HepG2 (cell line): ENCODE measurements around the gene TMEM134. TPM values are rescaled to one million over a fixed set of nuclear protein-coding genes. Genes with fewer than 3 reads are reported as not detected.
A peak's percentile ranks its signal among the peaks of the same experiment; 100 is the strongest.

Experiments used
- CTCF ChIP-seq: sonication (generic); formaldehyde crosslinking; IDR thresholded peaks from 2 replicates; pipeline ENCODE4 v1.5.0; 2020; ENCODE audit warnings: mild to moderate bottlenecking, missing genetic modification reagents, moderate library complexity
- GTF3A ChIP-seq: sonication (generic); formaldehyde crosslinking; conservative IDR thresholded peaks from 2 replicates; pipeline ENCODE4 v1.4.0; 2020; ENCODE audit warnings: mild to moderate bottlenecking, missing genetic modification reagents
- IKZF5 ChIP-seq: IDR thresholded peaks from 2 replicates; pipeline ENCODE4 v1.6.1; 2018; ENCODE audit warnings: missing genetic modification reagents, mild to moderate bottlenecking, missing compliant biosample characterization
- MTA3 ChIP-seq: sonication (generic); formaldehyde crosslinking; IDR thresholded peaks from 2 replicates; pipeline ENCODE4 v1.4.0; 2020; ENCODE audit warnings: missing genetic modification reagents
- NKX3-1 ChIP-seq: sonication (generic); formaldehyde crosslinking; IDR thresholded peaks from 2 replicates; pipeline ENCODE4 v1.5.0; 2020; ENCODE audit warnings: missing genetic modification reagents
- SKI ChIP-seq: fragments of 450-650 bp; IDR thresholded peaks from one replicate; pipeline ENCODE4 v1.6.1; 2018; ENCODE audit warnings: mild to moderate bottlenecking; ENCODE audit not compliant: partially characterized antibody
- SNAPC4 ChIP-seq: sonication (generic); formaldehyde crosslinking; IDR thresholded peaks from 2 replicates; pipeline ENCODE4 v1.4.0; 2020; ENCODE audit warnings: mild to moderate bottlenecking, missing genetic modification reagents
- TCF7L2 ChIP-seq: IDR thresholded peaks from 2 replicates; pipeline ENCODE4 v1.6.1; 2011; ENCODE audit warnings: mild to moderate bottlenecking, low read depth, low read length, moderate library complexity
- ZFYVE20 ChIP-seq: sonication (generic); formaldehyde crosslinking; IDR thresholded peaks from 2 replicates; pipeline ENCODE4 v1.8.0; 2023; ENCODE audit warnings: low read depth, mild to moderate bottlenecking, moderate library complexity, missing genetic modification reagents, borderline replicate concordance
- ZNF12 ChIP-seq: sonication (generic); formaldehyde crosslinking; IDR thresholded peaks from 2 replicates; pipeline ENCODE4 v1.5.0; 2020; ENCODE audit warnings: missing genetic modification reagents
- ZNF17 ChIP-seq: sonication (generic); formaldehyde crosslinking; IDR thresholded peaks from 2 replicates; pipeline ENCODE4 v1.5.0; 2020; ENCODE audit warnings: mild to moderate bottlenecking, missing genetic modification reagents
- ZNF18 ChIP-seq: sonication (generic); formaldehyde crosslinking; IDR thresholded peaks from 2 replicates; pipeline ENCODE4 v1.8.0; 2022; ENCODE audit warnings: mild to moderate bottlenecking, missing genetic modification reagents; ENCODE audit not compliant: insufficient replicate concordance
- ZNF263 ChIP-seq: sonication (generic); formaldehyde crosslinking; IDR thresholded peaks from 2 replicates; pipeline ENCODE4 v1.4.0; 2020; ENCODE audit warnings: missing genetic modification reagents
- ZNF326 ChIP-seq: sonication (generic); formaldehyde crosslinking; IDR thresholded peaks from 2 replicates; pipeline ENCODE4 v1.4.0; 2020; ENCODE audit warnings: missing genetic modification reagents, borderline replicate concordance
- ZNF484 ChIP-seq: sonication (generic); formaldehyde crosslinking; IDR thresholded peaks from 2 replicates; pipeline ENCODE4 v1.5.1; 2020; ENCODE audit warnings: mild to moderate bottlenecking, low read depth, missing genetic modification reagents, borderline replicate concordance
- ZNF75D ChIP-seq: sonication (generic); formaldehyde crosslinking; IDR thresholded peaks from 2 replicates; pipeline ENCODE4 v1.8.1; 2023; ENCODE audit warnings: missing genetic modification reagents, mild to moderate bottlenecking, borderline replicate concordance
- ZNF777 ChIP-seq: sonication (generic); formaldehyde crosslinking; IDR thresholded peaks from 2 replicates; pipeline ENCODE4 v1.4.0; 2020; ENCODE audit warnings: missing genetic modification reagents
- ZNF790 ChIP-seq: sonication (generic); formaldehyde crosslinking; IDR thresholded peaks from 2 replicates; pipeline ENCODE4 v1.8.0; 2022; ENCODE audit warnings: missing genetic modification reagents, mild to moderate bottlenecking, borderline replicate concordance
- ZNF841 ChIP-seq: sonication (generic); formaldehyde crosslinking; IDR thresholded peaks from 2 replicates; pipeline ENCODE4 v1.8.1; 2023; ENCODE audit warnings: missing genetic modification reagents, borderline replicate concordance
- ZSCAN12 ChIP-seq: sonication (generic); formaldehyde crosslinking; IDR thresholded peaks from 2 replicates; pipeline ENCODE4 v1.9.0; 2021; ENCODE audit warnings: mild to moderate bottlenecking, missing genetic modification reagents
- polyA plus RNA-seq, 8 experiments: library from polyadenylated mRNA; depleted of rRNA in 3 of 8; stranded (reverse) in 7 of 8; unstranded in 1 of 8; fragments of >200 nt; fragmentation: Illumina TruSeq in 4 of 8; extraction: Trizol in 4 of 8; gene quantifications; 2 replicates each; pipeline versions ENCODE4 v1.2.1 to v1.2.3, GENCODE V29; 2011 to 2016; ENCODE audit warnings: low read depth in 4 of 8, missing spikeins in 1 of 8, mixed read lengths in 1 of 8; ENCODE audit not compliant: insufficient read depth in 1 of 8
- total RNA-seq, 5 experiments: library from RNA; depleted of rRNA; stranded (reverse); fragments of >200 nt; fragmentation: Illumina TruSeq; extraction: Trizol; gene quantifications; 2 replicates each; pipeline ENCODE4 v1.2.3, GENCODE V29; 2016; ENCODE audit warnings: low read depth in 1 of 5

Gene TMEM134
- total and polyA plus RNA-seq, 2 of the 13 experiments (the other 11 are each of a cell fraction or from before 2014, with no cell fraction given): 6.9 to 26.9 TPM

- TF ChIP-seq CTCF (CRISPR knock-in tag) (peak; percentile 24; the same call in 1 of the 2 replicates), ZNF841 (CRISPR knock-in tag) (no peak), ZNF777 (peak; percentile 31; the same call in 1 of the 2 replicates), NKX3-1 (CRISPR knock-in tag) (0 out of 2 replicates have a peak, but pooled peaks have one; percentile 34), SKI (no peak), TCF7L2 (no peak), ZNF484 (CRISPR knock-in tag) (no peak), SNAPC4 (CRISPR knock-in tag) (peak; percentile 54; the same call in 1 of the 2 replicates), ZNF12 (CRISPR knock-in tag) (no peak), ZNF263 (0 out of 2 replicates have a peak, but pooled peaks have one; percentile 13), GTF3A (CRISPR knock-in tag) (no peak), ZNF790 (CRISPR knock-in tag) (peak; percentile 64; the same call in 1 of the 2 replicates), ZNF75D (CRISPR knock-in tag) (no peak), ZFYVE20 (no peak), ZNF18 (no peak), ZNF17 (no peak), ZNF326 (no peak), ZSCAN12 (no peak), MTA3 (CRISPR knock-in tag) (no peak), IKZF5 (no peak; the same call in none of the 2 replicates)
Measured at GRCh38 chr11:67507864-67508485, 38.9 kb upstream of the TMEM134 start, which contains the start of gene CDK2AP2 (continued).
